SK-N-SH (cell line): ENCODE results near the gene SCN2A.

Experiments used
- CTCF ChIP-seq: fragments of 200-600 bp; sonication (generic); IDR thresholded peaks from 2 replicates; pipeline ENCODE4 v1.6.1; 2017; ENCODE audit warnings: antibody characterized with exemption, mild to moderate bottlenecking, moderate library complexity
- POLR2AphosphoS5 ChIP-seq: IDR thresholded peaks from 2 replicates; pipeline ENCODE4 v1.6.1; 2012; ENCODE audit warnings: low read depth, low read length
- USF2 ChIP-seq: fragments of 150-350 bp; IDR thresholded peaks from 2 replicates; pipeline ENCODE4 v1.6.1; 2017; ENCODE audit warnings: antibody characterized with exemption, low read length, low read depth, borderline replicate concordance

GRCh38 chr2:165431014-165431413 lies 191.8 kb downstream of the SCN2A start:
- TF ChIP-seq USF2 (no peak), CTCF (no peak), POLR2AphosphoS5 (no peak)
